BE2C (cell line): ENCODE data around the gene ATP6V0C.

ENCODE experiments used
- DNase-seq: peaks from one replicate; pipeline ENCODE4 v3.0.0-alpha.2; 2020
- H3K27me3 ChIP-seq: fragments of 250-450 bp; sonication (Bioruptor Pico); 2 replicates; pipeline ENCODE4 v1.5.1; 2020; ENCODE audit warnings: mild to moderate bottlenecking
- H3K36me3 ChIP-seq: fragments of 250-450 bp; sonication (Bioruptor Pico); 2 replicates; pipeline ENCODE4 v1.5.1; 2020; ENCODE audit warnings: mild to moderate bottlenecking
- H3K4me1 ChIP-seq: fragments of 250-450 bp; sonication (Bioruptor Pico); 2 replicates; pipeline ENCODE4 v1.5.1; 2020
- H3K4me3 ChIP-seq: 2 replicates; pipeline ENCODE4 v1.5.1; 2011; ENCODE audit warnings: low read depth, low read length
- H3K9me3 ChIP-seq: fragments of 250-450 bp; sonication (Bioruptor Pico); 2 replicates; pipeline ENCODE4 v1.5.1; 2020
- CTCF ChIP-seq: IDR thresholded peaks from 2 replicates; pipeline ENCODE4 v1.5.1; 2012; ENCODE audit warnings: mild to moderate bottlenecking, low read depth, low read length

Gene ATP6V0C

GRCh38 chr16:2487517-2487842, 26.3 kb upstream of the ATP6V0C start:
- Histone ChIP-seq H3K36me3 (peaks cover 13% of the 10 kb centered on the region), H3K4me3 (no peak overlapping the region), H3K27me3 (no peaks in the 10 kb centered on the region), H3K9me3 (no peaks in the 10 kb centered on the region), H3K4me1 (peaks cover 24% of the 10 kb centered on the region)
- no peak for DNase-seq
- TF ChIP-seq CTCF: no peak

- DNase-seq: peak; percentile 57
- H3K9me3 ChIP-seq: no peaks in the 10 kb centered on the region
- TF ChIP-seq CTCF: no peak
- peaks cover 13% of the 10 kb centered on the region for H3K36me3 ChIP-seq
- H3K4me3 ChIP-seq: no peak overlapping the region
- H3K27me3 ChIP-seq: no peaks in the 10 kb centered on the region
- peaks cover 21% of the 10 kb centered on the region for H3K4me1 ChIP-seq
These were observed 25.7 kb upstream of the ATP6V0C start for GRCh38 chr16:2487903-2488531.

- TF ChIP-seq CTCF: no peak
- no peak for DNase-seq
- H3K4me3 ChIP-seq: no peak overlapping the region
- no peaks in the 10 kb centered on the region for H3K27me3 ChIP-seq
- H3K36me3 ChIP-seq: peaks cover 13% of the 10 kb centered on the region
- no peaks in the 10 kb centered on the region for H3K9me3 ChIP-seq
- H3K4me1 ChIP-seq: peaks cover 13% of the 10 kb centered on the region
These were observed 24.2 kb upstream of the ATP6V0C start for GRCh38 chr16:2489581-2489980.

GRCh38 chr16:2490190-2491105, 23.3 kb upstream of the ATP6V0C start:
- no peak overlapping the region for H3K4me3 ChIP-seq
- H3K27me3 ChIP-seq: no peaks in the 10 kb centered on the region
- peaks cover 8% of the 10 kb centered on the region for H3K36me3 ChIP-seq

GRCh38 chr16:2492292-2492691, 21.5 kb upstream of the ATP6V0C start:
- H3K36me3 ChIP-seq: peaks cover 20% of the 10 kb centered on the region
- H3K4me3 ChIP-seq: no peak overlapping the region
- H3K9me3 ChIP-seq: no peaks in the 10 kb centered on the region
- H3K27me3 ChIP-seq: no peaks in the 10 kb centered on the region
- DNase-seq: no peak
- H3K4me1 ChIP-seq: peaks cover 16% of the 10 kb centered on the region
- TF ChIP-seq CTCF: no peak

More at GRCh38 chr16:2490190-2491105, 23.3 kb upstream of the ATP6V0C start:
- peaks cover 13% of the 10 kb centered on the region for H3K4me1 ChIP-seq
- DNase-seq: no peak
- H3K9me3 ChIP-seq: no peaks in the 10 kb centered on the region
- no peak for TF ChIP-seq CTCF

GRCh38 chr16:2493605-2494004, 20.1 kb upstream of the ATP6V0C start:
- no peak overlapping the region for H3K4me3 ChIP-seq
- TF ChIP-seq CTCF: no peak
- no peaks in the 10 kb centered on the region for H3K27me3 ChIP-seq
- no peak for DNase-seq
- H3K4me1 ChIP-seq: peaks cover 16% of the 10 kb centered on the region
- H3K9me3 ChIP-seq: no peaks in the 10 kb centered on the region
- peaks cover 31% of the 10 kb centered on the region for H3K36me3 ChIP-seq
